Psoas muscle (tissue), 8 donors: Measurements from ENCODE around the gene SETD2. TPM values are rescaled to one million over a fixed set of nuclear protein-coding genes. Genes with fewer than 3 reads are reported as not detected.
A peak's percentile ranks its signal among the peaks of the same experiment; 100 is the strongest.

Source experiments
- ATAC-seq, 4 donors: fragments of 200-7000 bp; cut with Tn5 transposase; one replicate each; pipeline ENCODE4 v1.9.1; 2020; ENCODE audit warnings: moderate library complexity in 3 of 4, mild to moderate bottlenecking in 2 of 4
- DNase-seq, 2 donors: peaks; one replicate each; pipeline ENCODE4 v3.0.0-alpha.2; 2020
- H3K27ac ChIP-seq: fragments of 200-600 bp; one replicate; pipeline ENCODE4 v1.8.0; 2022
- H3K27me3 ChIP-seq, 3 donors: fragments of 200-600 bp in 1 of 3; one replicate each; pipeline versions ENCODE4 v1.6.1 to v1.8.0; 2013 to 2022; ENCODE audit warnings: low read length in 2 of 3, mild to moderate bottlenecking in 2 of 3, moderate library complexity in 1 of 3; ENCODE audit not compliant: insufficient read depth in 3 of 3
- H3K36me3 ChIP-seq, 2 donors: fragments of 200-600 bp in 1 of 2; one replicate each; pipeline versions ENCODE4 v1.6.1 to v1.8.0; 2013 to 2022; ENCODE audit warnings: low read depth in 1 of 2, mild to moderate bottlenecking in 1 of 2, moderate library complexity in 1 of 2; ENCODE audit not compliant: insufficient read depth in 1 of 2
- H3K4me1 ChIP-seq: fragments of 200-600 bp; one replicate; pipeline ENCODE4 v1.8.0; 2022
- H3K4me3 ChIP-seq: fragments of 200-600 bp; one replicate; pipeline ENCODE4 v1.8.0; 2022; ENCODE audit warnings: mild to moderate bottlenecking
- H3K9me3 ChIP-seq: fragments of 200-600 bp; one replicate; pipeline ENCODE4 v1.8.0; 2022
- WGBS, 3 donors: extraction: QIAGEN DNeasy Blood & Tissue Kit; methylation state at CpG; one replicate each; pipeline versions ENCODE4 v1.1.6 to v1.1.7; 2013; 5-methylcytosine and 5-hydroxymethylcytosine counted together
- intact Hi-C, 2 donors: fragments of 100-400 bp; cut with DNase I; formaldehyde crosslinking; loops; one replicate each; pipeline versions ENCODE4 v1.11.0 to v1.14.2; 2022
- polyA plus RNA-seq, 3 donors: library from polyadenylated mRNA; stranded (reverse); fragments of 200-250 nt; gene quantifications; one replicate each; pipeline ENCODE4 v1.2.3, GENCODE V29; 2013
- total RNA-seq, 4 donors: library from RNA; stranded (reverse); fragmentation: NEBNext Ultra II Directional in 2 of 4; extraction: Animal tissue kit (Norgen Biotek cat#: 25700) in 2 of 4; gene quantifications; one replicate each; pipeline versions ENCODE4 v1.2.1 to v1.2.4, GENCODE V29; 2021 to 2023
- TF ChIP-seq, protein P1 (sequence below): fragments of 200-600 bp; IDR thresholded peaks from one replicate; pipeline ENCODE4 v1.8.0; 2022; ENCODE audit warnings: antibody characterized with exemption
- donor health status: healthy with polysubstance abuse.
- donor health status: DM: no; HTN: no; CAD: no; lungs with moderate emphysema.
- donor health status: Bipolar disorder and iron deficiency.
- donor health status: healthy.
- donor health status: DM: yes; HTN: yes; CAD: no.
- donor health status: DM: no; HTN: no; CAD: no.
- donor health status: DM: no; HTN: no; CAD: no.
- donor health status: DM: yes; HTN: yes; CAD: no.

Gene SETD2
- total and polyA plus RNA-seq, 7 donors = 10.1 to 38.1 (median 33.7) TPM

- H3K9me3 ChIP-seq = no peaks in the 10 kb centered on the region
- DNase-seq (no peak), ATAC-seq (no peak)
- intact Hi-C loops = no loop called here
- 94 to 97% (median 95%) methylated on average over 4 of the region's 4 CpGs for WGBS, 3 donors
- H3K27me3 ChIP-seq = no peaks in the 10 kb centered on the region
- H3K27ac ChIP-seq = peak overlapping the region; percentile 6
- H3K36me3 ChIP-seq = peaks cover 11 to 50% of the 10 kb centered on the region in 2 donors
- H3K4me1 ChIP-seq = peaks cover 34% of the 10 kb centered on the region
- H3K4me3 ChIP-seq = no peak overlapping the region
- TF ChIP-seq, protein P1, sequence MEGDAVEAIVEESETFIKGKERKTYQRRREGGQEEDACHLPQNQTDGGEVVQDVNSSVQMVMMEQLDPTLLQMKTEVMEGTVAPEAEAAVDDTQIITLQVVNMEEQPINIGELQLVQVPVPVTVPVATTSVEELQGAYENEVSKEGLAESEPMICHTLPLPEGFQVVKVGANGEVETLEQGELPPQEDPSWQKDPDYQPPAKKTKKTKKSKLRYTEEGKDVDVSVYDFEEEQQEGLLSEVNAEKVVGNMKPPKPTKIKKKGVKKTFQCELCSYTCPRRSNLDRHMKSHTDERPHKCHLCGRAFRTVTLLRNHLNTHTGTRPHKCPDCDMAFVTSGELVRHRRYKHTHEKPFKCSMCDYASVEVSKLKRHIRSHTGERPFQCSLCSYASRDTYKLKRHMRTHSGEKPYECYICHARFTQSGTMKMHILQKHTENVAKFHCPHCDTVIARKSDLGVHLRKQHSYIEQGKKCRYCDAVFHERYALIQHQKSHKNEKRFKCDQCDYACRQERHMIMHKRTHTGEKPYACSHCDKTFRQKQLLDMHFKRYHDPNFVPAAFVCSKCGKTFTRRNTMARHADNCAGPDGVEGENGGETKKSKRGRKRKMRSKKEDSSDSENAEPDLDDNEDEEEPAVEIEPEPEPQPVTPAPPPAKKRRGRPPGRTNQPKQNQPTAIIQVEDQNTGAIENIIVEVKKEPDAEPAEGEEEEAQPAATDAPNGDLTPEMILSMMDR = no peak
These were observed 147.6 kb downstream of the SETD2 start for GRCh38 chr3:47016086-47016933.

DNA sequence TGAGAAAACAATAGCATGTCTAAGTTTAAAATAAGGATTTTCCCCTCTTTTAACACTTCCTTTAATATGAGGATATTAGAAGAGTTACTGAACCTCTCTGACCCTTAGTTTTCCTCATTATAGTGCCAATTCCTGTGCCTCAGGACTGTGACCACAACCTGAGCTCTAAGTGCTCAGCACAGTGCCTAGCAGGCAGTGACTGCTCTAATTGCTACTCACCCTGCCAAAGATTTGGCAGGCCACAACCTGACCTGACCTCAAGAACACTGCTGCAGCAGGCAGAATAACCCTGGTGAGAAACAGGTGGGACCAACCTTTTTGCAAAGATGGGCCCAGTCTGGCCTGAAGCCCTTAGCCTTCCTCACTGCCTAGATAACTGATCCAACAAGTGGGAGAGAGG is 148.8 kb downstream of the SETD2 start:
- Histone ChIP-seq H3K27me3 (no peaks in the 10 kb centered on the region), H3K27ac (no peak overlapping the region), H3K36me3 (peaks cover 11 to 50% of the 10 kb centered on the region in 2 donors), H3K9me3 (no peaks in the 10 kb centered on the region), H3K4me3 (no peak overlapping the region), H3K4me1 (peaks cover 22% of the 10 kb centered on the region)
- intact Hi-C loops = no loop called here
- ATAC-seq = no peak
- no peak for DNase-seq
- TF ChIP-seq, protein P1 = no peak

DNA sequence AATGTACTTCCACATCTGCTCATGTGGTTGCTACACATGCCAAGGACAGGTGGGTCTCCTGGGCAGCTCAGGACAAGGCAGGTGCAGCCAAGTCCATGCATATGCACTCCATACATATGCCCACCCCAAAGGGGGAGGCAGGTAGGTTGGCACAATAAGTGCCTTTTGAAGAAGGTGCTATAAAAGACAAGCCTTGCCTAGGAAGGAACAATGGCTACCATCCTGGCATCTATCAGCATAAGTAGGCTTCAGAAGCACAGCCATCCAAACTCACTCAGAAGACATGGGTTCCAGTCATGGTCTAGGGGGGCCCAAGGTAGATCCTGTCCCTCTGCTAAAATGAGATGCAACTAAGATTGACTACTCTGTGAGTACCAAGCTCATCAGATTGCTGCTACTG is 149.9 kb downstream of the SETD2 start:
- no peaks in the 10 kb centered on the region for H3K9me3 ChIP-seq
- ATAC-seq (no peak), DNase-seq (no peak)
- no peaks in the 10 kb centered on the region for H3K27me3 ChIP-seq
- peaks cover 11 to 42% of the 10 kb centered on the region in 2 donors for H3K36me3 ChIP-seq
- intact Hi-C loops = no loop called here
- no peak overlapping the region for H3K27ac ChIP-seq
- TF ChIP-seq, protein P1 = no peak
- peaks cover 17% of the 10 kb centered on the region for H3K4me1 ChIP-seq
- no peak overlapping the region for H3K4me3 ChIP-seq

DNA sequence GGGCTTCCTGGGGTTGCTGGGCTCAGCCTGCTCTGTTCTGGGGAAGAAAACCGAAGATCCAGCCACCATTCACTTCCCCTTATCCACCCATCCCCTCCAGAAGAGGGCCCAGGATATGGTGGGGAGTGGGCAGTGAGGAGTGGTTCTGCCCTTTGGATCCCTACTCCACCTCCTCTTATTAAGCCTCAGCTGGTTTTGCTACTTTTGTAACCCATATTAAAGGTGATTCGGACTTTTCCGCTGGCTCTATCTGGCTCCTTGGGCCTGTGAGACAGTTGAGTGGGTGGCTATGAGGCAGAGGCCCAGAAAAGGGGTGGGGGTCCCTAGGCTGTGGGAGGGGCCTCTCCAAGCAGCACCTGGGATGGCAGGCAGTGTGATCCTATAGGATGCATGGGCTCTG is 150.7 kb downstream of the SETD2 start:
- Histone ChIP-seq H3K27me3 (no peaks in the 10 kb centered on the region), H3K9me3 (no peaks in the 10 kb centered on the region), H3K36me3 (peaks cover 7 to 34% of the 10 kb centered on the region in 2 donors), H3K27ac (no peak overlapping the region), H3K4me3 (no peak overlapping the region), H3K4me1 (peaks cover 24% of the 10 kb centered on the region)
- TF ChIP-seq, protein P1 = no peak
- 86 to 91% (median 90%) methylated on average over 3 of the region's 3 CpGs for WGBS, 3 donors
- intact Hi-C loops = no loop called here
- ATAC-seq = no peak
- DNase-seq = no peak
